Neuronal stem cell (in vitro differentiated cells): ENCODE measurements around the gene PIEZO1.
"Not testable (repeated sequence)": the region's sequence is repeated elsewhere in the genome, so short reads cannot be mapped to it uniquely, and the experiment has no call there.

Source experiments
- DNase-seq: peaks from one replicate; pipeline ENCODE4 v3.0.0-alpha.2; 2013; ENCODE audit warnings: low spot score
- H2AFZ ChIP-seq: one replicate; pipeline ENCODE4 v1.6.1; 2013; ENCODE audit warnings: mild to moderate bottlenecking, low read length, inconsistent platforms
- H2AK5ac ChIP-seq: 2 replicates; pipeline ENCODE4 v1.6.1; 2013; ENCODE audit warnings: low read depth, mild to moderate bottlenecking, inconsistent platforms, low read length, moderate library complexity, mixed read lengths
- H2BK120ac ChIP-seq: 2 replicates; pipeline ENCODE4 v1.6.1; 2013; ENCODE audit warnings: low read depth, mild to moderate bottlenecking, inconsistent platforms, low read length, moderate library complexity, mixed read lengths
- H2BK12ac ChIP-seq: one replicate; pipeline ENCODE4 v1.6.1; 2013; ENCODE audit warnings: low read length, inconsistent platforms
- H2BK15ac ChIP-seq: 2 replicates; pipeline ENCODE4 v1.6.1; 2013; ENCODE audit warnings: mild to moderate bottlenecking, low read length, inconsistent platforms, mixed read lengths
- H2BK5ac ChIP-seq: one replicate; pipeline ENCODE4 v1.6.1; 2013; ENCODE audit warnings: inconsistent platforms, mild to moderate bottlenecking, low read length, moderate library complexity
- H3K14ac ChIP-seq: one replicate; pipeline ENCODE4 v1.6.1; 2013; ENCODE audit warnings: low read length, inconsistent platforms
- H3K18ac ChIP-seq: 2 replicates; pipeline ENCODE4 v1.6.1; 2013; ENCODE audit warnings: low read length, inconsistent platforms
- H3K23ac ChIP-seq: 2 replicates; pipeline ENCODE4 v1.6.1; 2013; ENCODE audit warnings: low read depth, mild to moderate bottlenecking, mixed read lengths, low read length, inconsistent platforms; ENCODE audit not compliant: poor library complexity
- H3K27ac ChIP-seq: replicated peaks from 3 replicates; pipeline ENCODE4 v1.5.1; 2013; ENCODE audit warnings: low read length, inconsistent platforms
- H3K27me3 ChIP-seq, 3 experiments: 2 replicates each; pipeline ENCODE4 v1.6.1; 2013; ENCODE audit warnings: low read length in 3 of 3, mild to moderate bottlenecking in 2 of 3, inconsistent platforms in 1 of 3, low read depth in 1 of 3, mixed read lengths in 1 of 3, moderate library complexity in 1 of 3; ENCODE audit not compliant: control insufficient read depth in 3 of 3, insufficient read depth in 3 of 3
- H3K36me3 ChIP-seq, 2 donors: replicated peaks in 1 of 2; 2 replicates each; pipeline ENCODE4 v1.6.1; 2013; ENCODE audit warnings: low read length in 2 of 2; ENCODE audit not compliant: control insufficient read depth in 2 of 2, insufficient read depth in 2 of 2
- H3K4ac ChIP-seq: 2 replicates; pipeline ENCODE4 v1.6.1; 2013; ENCODE audit warnings: inconsistent platforms, mild to moderate bottlenecking, low read length, moderate library complexity
- H3K4me1 ChIP-seq, 2 donors: 1 replicate in 1 of 2; 2 replicates in 1 of 2; pipeline ENCODE4 v1.6.1; 2013; ENCODE audit warnings: low read length in 2 of 2, low read depth in 1 of 2; ENCODE audit not compliant: control insufficient read depth in 2 of 2, insufficient read depth in 1 of 2
- H3K4me2 ChIP-seq: one replicate; pipeline ENCODE4 v1.6.1; 2013; ENCODE audit warnings: mild to moderate bottlenecking, low read length, inconsistent platforms; ENCODE audit not compliant: insufficient read depth, poor library complexity, severe bottlenecking
- H3K4me3 ChIP-seq, 2 donors: 2 replicates each; pipeline ENCODE4 v1.5.1; 2013; ENCODE audit warnings: low read length in 2 of 2, mild to moderate bottlenecking in 2 of 2, inconsistent platforms in 1 of 2, moderate library complexity in 1 of 2
- H3K79me1 ChIP-seq: one replicate; pipeline ENCODE4 v1.6.1; 2013; ENCODE audit warnings: low read depth, mild to moderate bottlenecking, inconsistent platforms, low read length, moderate library complexity
- H3K9ac ChIP-seq: one replicate; pipeline ENCODE4 v1.6.1; 2013; ENCODE audit warnings: mild to moderate bottlenecking, low read depth, low read length, inconsistent platforms; ENCODE audit not compliant: poor library complexity
- H3K9me3 ChIP-seq, 2 donors: replicated peaks in 1 of 2; 2 replicates each; pipeline versions ENCODE3 to v1.6.1; 2013; ENCODE audit warnings: low read length in 2 of 2, mild to moderate bottlenecking in 2 of 2, inconsistent platforms in 1 of 2, low read depth in 1 of 2, mixed read lengths in 1 of 2, moderate library complexity in 1 of 2; ENCODE audit not compliant: control insufficient read depth in 2 of 2, insufficient read depth in 1 of 2
- H4K8ac ChIP-seq: one replicate; pipeline ENCODE4 v1.6.1; 2013; ENCODE audit warnings: low read depth, mild to moderate bottlenecking, inconsistent platforms, low read length, moderate library complexity
- H4K91ac ChIP-seq: one replicate; pipeline ENCODE4 v1.6.1; 2013; ENCODE audit warnings: low read length, low read depth, mild to moderate bottlenecking, inconsistent platforms; ENCODE audit not compliant: poor library complexity
- WGBS, 2 donors: extraction: QIAGEN DNeasy Blood & Tissue Kit; methylation state at CpG; one replicate each; pipeline ENCODE4 v1.1.7; 2013; ENCODE audit warnings: missing lambda C conversion rate in 2 of 2, mixed read lengths in 1 of 2; ENCODE audit not compliant: insufficient read length in 2 of 2, insufficient replicate concordance in 1 of 2; ENCODE audit errors: extremely low coverage in 2 of 2; 5-methylcytosine and 5-hydroxymethylcytosine counted together

PIEZO1 gene

GRCh38 chr16:88672776-88673175 lies 112.2 kb downstream of the PIEZO1 start:
- DNase-seq = no peak
- WGBS, 2 donors = no CpG with 5 or more reads among the region's 11 CpGs

GRCh38 chr16:88671806-88672205 lies 113.2 kb downstream of the PIEZO1 start:
- H3K27me3 ChIP-seq = no peaks in the 10 kb centered on the region
- no peak overlapping the region for H3K4ac ChIP-seq
- peak overlapping the region; percentile 92 for H4K8ac ChIP-seq
- H3K4me2 ChIP-seq = no peak overlapping the region
- no peaks in the 10 kb centered on the region for H3K9me3 ChIP-seq
- no peak overlapping the region for H4K91ac ChIP-seq
- H3K18ac ChIP-seq = peak overlapping the region; percentile 57
- no peak overlapping the region for H2AFZ ChIP-seq
- peaks cover 2 to 3% of the 10 kb centered on the region in 2 donors for H3K4me1 ChIP-seq
- no CpG with 5 or more reads among the region's 23 CpGs for WGBS, 2 donors
- H3K23ac ChIP-seq = peak overlapping the region; percentile 73
- H3K14ac ChIP-seq = no peak overlapping the region
- DNase-seq = no peak
- peaks cover 3% of the 10 kb centered on the region for H3K79me1 ChIP-seq
- H2AK5ac ChIP-seq = peak overlapping the region; percentile 93
- H3K4me3 ChIP-seq = no peak overlapping the region
- H2BK15ac ChIP-seq = peak overlapping the region; percentile 81
- peak overlapping the region; percentile 66 for H2BK5ac ChIP-seq
- H2BK12ac ChIP-seq = no peak overlapping the region
- peaks cover 0 to 3% of the 10 kb centered on the region in 2 donors for H3K36me3 ChIP-seq
- no peak overlapping the region for H2BK120ac ChIP-seq
- H3K9ac ChIP-seq = peak overlapping the region; percentile 67
- H3K27ac ChIP-seq = no peak overlapping the region

More at GRCh38 chr16:88672776-88673175, 112.2 kb downstream of the PIEZO1 start:
- H3K4me1 ChIP-seq = peaks cover 0 to 2% of the 10 kb centered on the region in 2 donors
- H3K9ac ChIP-seq = no peak overlapping the region
- H3K27ac ChIP-seq = no peak overlapping the region
- no peak overlapping the region for H3K23ac ChIP-seq
- H3K14ac ChIP-seq = no peak overlapping the region
- no peak overlapping the region for H3K4ac ChIP-seq
- no peak overlapping the region for H2AFZ ChIP-seq
- H2AK5ac ChIP-seq = no peak overlapping the region
- no peak overlapping the region for H3K4me2 ChIP-seq
- H2BK120ac ChIP-seq = no peak overlapping the region
- no peak overlapping the region for H4K91ac ChIP-seq
- H3K79me1 ChIP-seq = peaks cover 3% of the 10 kb centered on the region
- H3K4me3 ChIP-seq = no peak overlapping the region
- no peaks in the 10 kb centered on the region for H3K36me3 ChIP-seq
- H4K8ac ChIP-seq = no peak overlapping the region
- H2BK15ac ChIP-seq = no peak overlapping the region
- no peaks in the 10 kb centered on the region for H3K9me3 ChIP-seq
- H3K18ac ChIP-seq = no peak overlapping the region
- no peak overlapping the region for H2BK5ac ChIP-seq
- no peak overlapping the region for H2BK12ac ChIP-seq
- no peaks in the 10 kb centered on the region for H3K27me3 ChIP-seq

- Histone ChIP-seq H2BK120ac (no peak overlapping the region), H4K8ac (no peak overlapping the region), H3K4me1 (peaks cover 2 to 3% of the 10 kb centered on the region in 2 donors), H3K27ac (no peak overlapping the region), H2BK5ac (no peak overlapping the region), H3K4me2 (no peak overlapping the region), H3K18ac (no peak overlapping the region), H3K4ac (no peak overlapping the region), H3K14ac (no peak overlapping the region), H2BK15ac (no peak overlapping the region), H3K36me3 (peaks cover 2 to 15% of the 10 kb centered on the region in 2 donors), H3K4me3 (no peak overlapping the region), H3K9me3 (no peaks in the 10 kb centered on the region), H3K23ac (no peak overlapping the region), H3K79me1 (peaks cover 3% of the 10 kb centered on the region), H2BK12ac (no peak overlapping the region), H3K27me3 (no peaks in the 10 kb centered on the region), H3K9ac (no peak overlapping the region), H2AFZ (no peak overlapping the region), H4K91ac (no peak overlapping the region), H2AK5ac (no peak overlapping the region)
- no peak for DNase-seq
- no CpG with 5 or more reads among the region's 10 CpGs for WGBS, 2 donors
These were observed 115.0 kb downstream of the PIEZO1 start for GRCh38 chr16:88669980-88670379.

- WGBS, 2 donors = no CpG with 5 or more reads among the region's 8 CpGs
- H3K23ac ChIP-seq, H2BK15ac ChIP-seq: not testable (repeated sequence)
These were observed 115.5 kb downstream of the PIEZO1 start for GRCh38 chr16:88669493-88669892.

More at GRCh38 chr16:88669493-88669892, 115.5 kb downstream of the PIEZO1 start:
- not testable (repeated sequence) for H2BK120ac ChIP-seq, H3K27ac ChIP-seq, H2AK5ac ChIP-seq, H3K79me1 ChIP-seq, H4K8ac ChIP-seq, H3K4me1 ChIP-seq, H2BK5ac ChIP-seq, H3K4ac ChIP-seq, H3K9ac ChIP-seq, H4K91ac ChIP-seq, H3K18ac ChIP-seq, H3K9me3 ChIP-seq, H3K4me2 ChIP-seq, H2BK12ac ChIP-seq, H2AFZ ChIP-seq, H3K4me3 ChIP-seq, H3K14ac ChIP-seq, DNase-seq, H3K27me3 ChIP-seq
- H3K36me3 ChIP-seq = peaks cover 2 to 19% of the 10 kb centered on the region in 2 donors
